Esophagus squamous epithelium (tissue), 4 donors: ENCODE data around the gene ARHGAP45.

Experiments used
- CTCF ChIP-seq, 6 experiments: fragments of 450-650 bp in 4 of 6; fragments of 200-600 bp in 2 of 6; sonication (generic) in 2 of 6; IDR thresholded peaks; one replicate each; pipeline ENCODE4 v1.5.1; 2016 to 2019; ENCODE audit warnings: antibody characterized with exemption in 6 of 6, mild to moderate bottlenecking in 4 of 6, moderate library complexity in 4 of 6
- POLR2A ChIP-seq, 4 donors: fragments of 450-650 bp; IDR thresholded peaks; one replicate each; pipeline ENCODE4 v1.6.1; 2017; ENCODE audit warnings: antibody characterized with exemption in 4 of 4, mild to moderate bottlenecking in 4 of 4, moderate library complexity in 3 of 4

- TF ChIP-seq CTCF (IDR thresholded peaks at IDR 0.05), result no peak
- TF ChIP-seq POLR2A (IDR thresholded peaks at IDR 0.05), result no peak
These were observed 18.2 kb downstream of the ARHGAP45 start for GRCh38 chr19:1085053-1085658.
